NT2/D1 (cell line): ENCODE results near the gene RBM28.

Experiments used
- SUZ12 ChIP-seq: IDR thresholded peaks from 2 replicates; pipeline ENCODE4 v1.6.1; 2011; ENCODE audit not compliant: insufficient read length, insufficient read depth; ENCODE audit errors: extremely low read depth
- YY1 ChIP-seq: IDR thresholded peaks from 2 replicates; pipeline ENCODE4 v1.6.1; 2011; ENCODE audit not compliant: insufficient read length, insufficient read depth
- ZNF274 ChIP-seq: IDR thresholded peaks from 2 replicates; pipeline ENCODE4 v1.6.1; 2011; ENCODE audit warnings: mild to moderate bottlenecking, low read depth, low read length

- TF ChIP-seq SUZ12 (no peak), ZNF274 (no peak), YY1 (no peak)
Measured at GRCh38 chr7:128373606-128374005, 29.9 kb upstream of the RBM28 start.
